ENCODE results near the gene SV2C.
A peak's percentile ranks its signal among the peaks of the same experiment; 100 is the strongest.

Gene SV2C

DNA sequence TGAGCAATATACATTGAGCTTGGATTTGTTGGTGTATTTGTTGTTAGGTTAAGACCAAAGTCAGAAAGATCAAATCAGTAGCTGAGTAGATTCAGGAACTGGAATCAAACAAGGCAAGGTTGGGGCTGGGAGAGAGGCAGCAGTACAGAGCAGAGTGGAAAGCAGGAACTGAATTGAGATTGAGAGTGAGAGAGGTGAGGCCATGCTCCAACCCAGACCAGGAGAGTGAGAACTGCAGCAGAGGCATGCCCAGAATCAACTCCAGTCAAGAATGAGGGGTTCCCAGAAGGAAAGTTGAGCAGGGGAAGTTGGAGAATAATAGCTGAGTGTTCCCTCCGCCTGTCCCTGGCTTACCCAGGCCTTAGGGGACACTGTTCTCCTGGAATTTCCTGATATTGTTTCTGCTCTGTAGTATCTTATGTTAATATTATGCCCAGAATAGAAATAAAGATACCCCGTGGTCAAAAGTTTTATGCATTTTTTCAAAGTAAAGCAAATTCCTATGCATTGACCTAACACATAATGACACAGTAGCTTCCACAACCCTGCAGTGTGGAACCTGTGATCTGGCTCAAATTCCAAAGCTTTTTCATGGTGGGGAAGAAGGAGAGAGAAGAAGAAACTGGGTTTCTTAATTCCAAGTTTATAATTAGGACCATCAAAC lies 82.7 kb downstream of the SV2C start:
- DNase-seq (ENCODE audit: low read depth), result no peak

DNA sequence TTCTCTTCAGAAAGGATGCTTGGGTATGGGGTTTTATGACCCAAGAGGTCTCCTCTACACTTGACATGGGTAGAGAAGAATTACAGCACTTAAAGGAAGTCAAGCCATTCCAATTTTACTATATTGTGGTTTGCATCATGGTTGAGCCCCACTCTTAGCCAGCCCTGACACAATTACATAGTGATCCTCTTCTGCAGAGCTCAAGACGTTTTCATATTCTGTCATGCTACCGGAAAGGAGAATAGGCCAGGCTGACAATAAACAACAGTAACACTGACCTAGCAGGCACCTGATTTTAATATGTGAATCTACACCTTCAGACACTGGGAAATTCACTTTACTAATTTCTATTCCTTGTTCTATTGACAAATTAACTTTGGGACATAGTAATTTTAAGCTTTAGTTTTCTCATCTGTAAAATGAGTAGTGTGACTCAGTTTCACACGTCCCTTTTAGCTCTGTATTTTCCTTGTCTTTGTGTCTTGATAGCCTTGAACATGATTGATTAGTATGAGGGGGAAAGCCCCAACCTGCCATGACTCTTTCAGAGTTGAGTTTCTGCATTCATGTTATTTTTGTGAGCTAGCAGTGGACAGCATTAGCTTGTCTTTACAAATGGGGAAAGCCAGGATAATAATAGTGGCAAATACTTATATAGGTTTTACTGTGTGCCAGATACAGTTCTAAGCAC lies 83.8 kb downstream of the SV2C start:
- DNase-seq (ENCODE audit: low read depth), result no peak

DNA sequence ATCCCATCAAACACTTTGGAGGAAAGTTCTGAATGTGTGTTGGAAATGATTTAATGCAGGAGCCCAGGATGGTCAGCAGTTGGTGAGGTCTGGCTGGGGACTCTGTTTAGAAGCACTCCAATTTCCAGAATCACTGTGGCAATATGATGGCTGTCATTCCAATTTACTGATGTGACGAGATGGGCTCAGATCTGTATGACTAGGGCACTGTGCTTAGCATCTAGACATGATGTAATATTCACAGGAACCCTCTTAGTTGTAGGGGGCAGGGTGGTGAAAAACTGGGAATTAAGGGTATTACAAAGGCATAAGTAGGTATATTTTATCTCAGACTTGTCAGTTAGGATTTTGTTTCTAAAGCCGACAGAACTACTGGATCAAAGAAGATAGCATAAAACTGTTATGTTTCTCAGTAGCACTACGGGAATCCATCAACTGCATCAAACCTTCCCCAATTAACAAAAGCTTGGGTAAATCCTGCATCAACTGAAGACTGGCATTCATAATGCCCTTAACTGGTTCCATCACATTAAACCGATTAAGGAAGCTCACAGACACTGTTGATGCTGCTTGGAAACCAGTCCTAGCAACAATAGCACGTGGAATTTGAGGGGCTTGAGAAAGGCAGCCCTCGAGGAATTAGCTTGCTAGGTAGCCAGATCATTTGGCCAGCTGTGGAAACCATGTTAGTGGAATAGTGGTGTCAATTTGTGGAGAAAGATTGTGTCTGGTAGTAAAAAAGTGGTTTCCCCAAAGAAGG lies 86.1 kb downstream of the SV2C start:
- no peak for DNase-seq (ENCODE audit: low read depth)

DNA sequence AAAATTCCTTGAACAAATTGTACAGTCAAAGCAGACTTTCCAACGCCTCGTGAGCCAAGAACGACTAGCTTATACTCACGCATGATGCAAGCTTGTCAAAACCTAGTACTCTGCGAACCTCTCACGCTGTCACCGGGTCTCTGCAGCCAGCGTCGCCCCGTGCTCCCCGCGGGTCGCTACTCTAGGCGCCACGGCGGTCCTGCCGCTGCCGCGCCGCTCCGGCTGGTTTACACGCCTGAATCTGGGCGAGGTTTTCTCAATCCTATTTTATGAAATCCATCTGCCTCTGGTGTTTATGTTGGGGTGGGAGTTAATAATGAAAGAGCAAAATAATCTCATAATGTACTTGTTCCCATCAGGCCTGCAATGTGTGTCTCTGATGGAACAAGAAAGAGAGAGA lies 90.9 kb downstream of the SV2C start:
- DNase-seq (ENCODE audit: low read depth), result no peak

DNA sequence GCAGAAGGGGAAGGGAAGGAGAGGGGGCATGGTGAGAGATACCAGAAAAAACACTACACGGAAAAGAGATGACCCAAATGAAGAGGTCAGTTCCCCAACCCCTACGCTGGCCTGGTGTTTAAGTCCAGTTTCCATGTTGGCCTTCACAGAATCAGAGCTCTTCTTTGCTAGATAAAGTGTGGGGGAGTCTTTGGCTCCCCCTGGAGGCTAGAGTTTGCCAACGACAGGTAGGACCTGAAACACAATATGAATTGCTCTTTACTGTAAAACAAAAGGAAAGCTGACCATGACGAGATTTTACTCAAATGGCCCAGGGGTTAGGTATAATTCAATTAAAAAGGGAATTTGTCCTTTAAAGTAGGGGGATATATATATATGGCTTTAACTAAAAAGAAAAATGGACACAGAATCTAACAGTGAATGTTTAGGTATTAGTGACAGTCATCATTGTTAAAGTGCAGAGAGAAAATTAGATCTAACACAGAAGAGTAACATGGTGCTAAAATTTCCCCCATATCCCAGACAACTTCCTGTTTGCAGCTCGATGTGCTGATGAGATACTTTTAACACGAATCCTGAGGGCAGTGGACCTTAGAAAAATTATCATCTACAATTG lies 92.0 kb downstream of the SV2C start:
- DNase-seq (ENCODE audit: low read depth), result peak; percentile 8

DNA sequence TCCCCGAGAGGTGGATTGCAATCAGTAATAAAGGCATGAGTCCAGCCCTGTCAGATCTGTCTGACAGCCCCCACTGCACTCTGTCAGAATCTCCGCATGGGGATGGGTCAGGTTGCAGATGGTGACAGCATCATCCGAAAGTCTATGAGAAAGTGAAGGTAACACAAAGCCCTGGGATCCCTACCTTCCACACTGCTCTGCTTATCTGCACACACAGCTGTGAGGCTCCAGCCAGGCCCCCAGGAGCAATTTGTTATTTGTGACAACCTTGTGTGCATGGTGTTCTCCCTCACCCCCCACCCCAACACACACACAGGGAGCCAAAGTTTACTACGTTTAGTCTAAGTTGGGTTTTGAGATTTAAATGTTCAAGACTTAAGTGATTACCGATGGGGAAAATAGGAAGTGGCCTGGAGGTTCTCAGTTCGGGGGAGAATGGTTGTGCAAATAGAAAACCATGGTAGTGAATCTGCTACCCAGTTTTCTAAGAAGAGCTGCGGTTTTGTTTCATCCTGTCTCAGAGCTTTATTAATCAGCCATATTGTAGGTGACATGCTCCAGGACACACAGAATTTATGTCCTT lies 92.7 kb downstream of the SV2C start:
- DNase-seq (ENCODE audit: low read depth), result no peak

DNA sequence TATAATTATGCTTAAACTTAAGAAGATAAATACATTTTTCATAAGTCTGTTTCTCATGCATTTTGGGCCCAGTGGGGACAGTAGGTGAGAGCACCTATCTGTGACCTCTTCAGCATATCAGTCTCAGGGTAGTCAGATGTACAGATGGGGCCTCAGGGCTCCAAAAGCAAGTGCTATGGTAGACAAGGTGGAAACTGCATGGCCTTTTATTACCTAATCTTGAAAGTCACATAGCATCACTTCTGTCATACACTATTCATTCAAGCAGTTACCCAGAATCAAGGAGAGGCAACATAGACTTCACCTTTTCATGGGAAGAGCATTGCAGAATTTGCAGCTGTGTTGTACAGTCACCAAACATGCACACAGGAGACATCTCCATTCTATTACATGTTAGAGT lies 94.8 kb downstream of the SV2C start:
- no peak for DNase-seq (ENCODE audit: low read depth)

DNA sequence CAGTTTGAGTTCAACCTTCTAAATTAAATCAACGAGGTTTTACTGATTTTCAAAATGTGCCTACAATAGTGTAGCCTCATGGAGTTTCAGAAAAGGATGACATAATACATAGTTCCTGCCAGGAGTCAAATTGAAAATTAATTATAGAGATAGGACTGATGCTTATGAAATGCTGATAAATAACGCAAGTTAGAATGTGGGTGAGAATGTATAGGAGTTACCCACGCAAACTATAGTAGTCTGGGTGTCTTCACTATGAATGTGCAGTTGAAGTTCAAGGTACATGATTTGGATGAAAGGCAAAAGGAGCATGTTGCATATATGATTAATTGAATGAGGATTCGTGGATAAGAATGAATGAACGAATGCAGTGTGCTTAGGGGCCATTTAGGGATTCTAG lies 95.7 kb downstream of the SV2C start:
- DNase-seq (ENCODE audit: low read depth), result no peak

DNA sequence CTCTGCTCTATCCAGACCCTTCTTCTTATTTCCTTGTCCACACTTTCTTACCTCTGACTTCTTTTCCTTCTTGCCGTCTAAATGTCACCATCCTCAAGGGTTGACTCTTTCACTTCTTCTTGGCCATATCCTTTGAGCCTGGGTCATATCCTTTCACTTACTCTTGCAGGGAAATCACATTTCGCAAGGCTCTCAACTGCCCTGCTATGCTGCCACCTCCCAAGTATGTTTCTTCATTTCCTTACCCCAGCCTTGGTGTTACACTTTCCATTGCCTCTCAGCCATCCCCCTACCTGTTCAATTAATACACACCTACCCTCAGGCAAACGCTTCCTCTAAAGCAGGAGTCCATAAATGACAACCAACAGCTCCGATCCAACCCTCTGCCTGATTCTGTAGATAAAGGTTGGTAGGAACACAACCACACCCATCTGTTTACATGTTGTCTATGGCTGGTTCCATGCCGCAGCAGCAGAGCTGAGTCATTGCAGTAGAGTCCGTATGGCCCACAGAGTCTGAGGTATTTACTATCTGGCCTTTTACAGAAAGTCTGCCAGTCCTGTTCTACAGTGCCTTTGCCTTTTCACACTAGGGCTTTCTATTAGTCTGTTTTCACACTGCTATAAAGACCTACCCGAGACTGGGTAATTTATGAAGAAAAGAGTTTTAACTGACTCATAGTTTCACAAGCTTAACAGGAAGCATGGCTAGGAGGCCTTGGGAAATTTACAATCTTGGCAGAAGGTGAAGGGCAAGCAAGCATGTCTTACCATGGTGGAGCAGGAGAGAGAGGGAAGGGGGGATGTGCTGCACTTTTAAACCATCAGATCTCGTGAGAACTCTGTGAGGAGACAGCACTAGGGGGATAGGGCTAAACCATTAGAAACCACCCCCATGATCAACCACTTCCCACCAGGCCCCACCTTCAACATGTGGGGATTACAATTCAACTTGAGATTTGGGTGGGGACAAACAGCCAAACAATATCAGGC lies 97.9 kb downstream of the SV2C start:
- no peak for DNase-seq (ENCODE audit: low read depth)

DNA sequence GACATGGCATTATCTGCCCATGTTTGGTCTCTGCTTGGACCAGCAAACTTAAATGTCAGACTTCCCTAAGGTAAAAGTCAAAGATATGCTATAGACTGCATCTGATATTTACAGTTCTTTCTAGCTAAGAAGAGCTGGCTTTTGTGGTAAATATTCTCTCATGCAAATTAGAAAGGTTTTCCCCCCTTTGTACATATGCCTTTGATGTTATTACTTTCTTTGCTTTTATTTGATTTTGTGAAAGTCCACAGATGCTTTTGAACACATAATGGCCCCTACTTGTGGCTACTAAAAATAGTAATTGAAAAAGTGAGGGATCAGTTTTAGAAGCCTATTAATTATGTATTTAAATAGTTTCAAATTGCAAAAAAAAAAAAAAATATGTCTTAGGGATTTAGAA lies 104.2 kb downstream of the SV2C start:
- DNase-seq (ENCODE audit: low read depth), result no peak

DNA sequence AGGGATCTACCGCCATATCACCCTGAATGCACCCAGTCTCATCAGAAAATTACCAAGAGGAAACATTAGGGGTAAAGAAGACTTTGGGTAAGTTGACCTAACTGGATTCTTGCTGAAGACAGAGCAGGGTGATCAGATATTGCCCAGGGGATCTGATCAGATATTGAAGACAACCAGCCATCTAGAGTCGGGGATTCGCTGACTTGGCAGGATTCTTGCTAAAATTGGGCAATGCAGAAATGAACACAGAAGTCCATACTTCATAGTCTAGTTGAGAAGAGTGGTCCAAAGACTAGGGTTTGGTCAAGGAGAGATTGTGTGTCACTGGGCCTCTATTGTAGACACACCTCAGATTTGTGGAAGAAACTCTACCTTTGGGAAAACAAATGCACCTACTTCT lies 107.2 kb downstream of the SV2C start:
- DNase-seq (ENCODE audit: low read depth), result no peak

DNA sequence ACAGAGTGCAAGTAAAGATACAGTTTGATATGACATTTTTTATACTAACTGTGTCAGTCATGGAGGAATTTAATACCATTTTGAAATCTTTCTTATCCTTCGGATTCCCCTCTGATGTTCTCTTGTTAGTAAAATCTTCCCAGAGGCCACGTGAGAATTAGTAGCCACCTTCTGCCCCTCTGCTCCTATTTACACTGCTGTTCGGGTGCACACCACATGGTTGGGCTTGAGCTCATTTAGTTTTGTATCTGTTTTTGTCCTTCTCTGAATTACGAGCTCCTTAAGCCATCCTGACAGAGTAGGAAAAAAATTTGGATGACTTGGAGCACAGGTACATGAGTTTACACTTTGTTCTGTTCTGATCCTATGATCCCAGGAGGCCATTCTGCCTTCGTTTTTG lies 109.7 kb downstream of the SV2C start:
- DNase-seq (ENCODE audit: low read depth), result no peak

DNA sequence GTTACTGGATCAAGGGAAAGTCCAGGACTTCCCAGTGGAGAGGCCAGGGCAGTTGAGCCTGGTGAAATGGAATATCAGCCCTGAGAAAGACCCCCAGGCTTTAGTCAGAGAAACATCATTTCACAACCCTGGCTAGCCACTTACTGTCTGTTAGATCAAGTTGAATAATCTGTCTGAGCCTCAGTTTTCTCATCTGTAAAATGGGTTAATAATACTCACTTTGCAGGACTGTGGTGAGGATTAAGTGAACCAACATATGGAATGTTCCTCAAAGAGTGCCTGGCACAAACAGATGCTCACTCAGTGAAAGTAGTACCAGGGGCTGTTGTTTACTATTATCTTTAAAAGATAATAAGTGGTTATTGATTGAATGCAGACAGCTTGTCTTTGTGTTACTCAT lies 110.5 kb downstream of the SV2C start:
- no peak for DNase-seq (ENCODE audit: low read depth)

DNA sequence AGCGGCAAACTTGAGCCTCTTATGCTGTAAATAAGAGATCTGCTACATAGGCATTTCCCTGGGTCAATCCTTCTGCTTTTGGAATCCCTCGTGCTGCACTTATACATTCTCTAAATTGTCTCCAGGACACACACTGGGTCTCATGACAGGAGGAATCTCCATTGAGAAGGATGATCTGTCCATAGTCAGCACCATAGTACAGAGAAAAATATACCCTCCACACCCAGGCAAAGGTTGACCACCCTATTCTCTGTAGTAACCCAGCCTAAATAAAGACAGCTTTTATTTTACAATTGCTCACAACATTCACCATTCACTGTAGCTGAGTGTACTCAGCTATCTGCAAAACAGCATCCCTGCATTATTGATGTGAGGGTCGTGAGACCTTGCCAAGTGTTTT lies 111.2 kb downstream of the SV2C start:
- DNase-seq (ENCODE audit: low read depth), result no peak

DNA sequence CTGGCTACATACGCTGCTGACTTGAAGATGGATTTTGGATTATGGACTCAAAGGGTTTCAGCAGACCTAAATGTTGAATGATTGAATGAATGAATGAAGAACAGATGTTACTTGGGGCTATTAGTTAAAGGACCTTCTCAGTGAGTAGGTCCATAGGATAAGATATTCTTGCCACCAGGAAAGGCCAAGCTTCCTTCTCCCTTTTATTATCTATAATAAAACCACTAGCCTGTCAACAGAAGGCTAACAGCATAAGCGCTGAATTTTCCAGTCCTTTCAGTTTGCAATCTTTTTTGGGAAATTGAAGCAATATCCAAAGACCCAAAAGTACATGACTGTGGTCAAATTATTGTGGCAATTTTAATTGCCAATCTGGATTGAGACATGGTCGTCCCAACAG lies 113.3 kb downstream of the SV2C start:
- DNase-seq (ENCODE audit: low read depth), result no peak

DNA sequence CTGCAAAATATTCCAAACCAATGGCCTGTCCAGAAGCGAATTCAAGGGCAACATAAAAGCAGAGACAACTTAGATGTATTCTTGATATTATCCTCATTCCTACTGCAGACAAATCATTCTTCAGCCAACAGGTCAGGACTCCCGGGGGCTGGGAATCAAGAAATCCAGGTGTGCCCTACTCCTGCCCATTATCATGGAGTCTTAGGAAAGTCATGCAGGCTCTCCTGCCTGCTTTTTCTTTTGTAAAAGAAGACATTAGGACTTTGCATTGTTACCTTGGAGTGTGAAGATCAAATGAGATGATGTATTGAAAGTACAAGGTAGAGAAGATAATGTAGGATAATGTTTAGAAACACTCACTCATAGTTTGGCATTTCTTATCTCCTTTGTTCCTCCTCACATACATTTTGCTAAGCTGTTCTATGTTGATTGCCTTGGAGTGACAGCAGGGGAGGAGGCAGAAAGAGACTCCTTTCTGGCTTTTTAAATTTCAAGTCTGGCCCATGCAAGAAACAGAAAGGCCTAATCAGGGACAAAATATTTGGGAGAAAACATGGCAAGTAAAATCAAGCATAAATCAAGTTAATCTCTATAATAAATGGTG lies 113.8 kb downstream of the SV2C start:
- no peak for DNase-seq (ENCODE audit: low read depth)

DNA sequence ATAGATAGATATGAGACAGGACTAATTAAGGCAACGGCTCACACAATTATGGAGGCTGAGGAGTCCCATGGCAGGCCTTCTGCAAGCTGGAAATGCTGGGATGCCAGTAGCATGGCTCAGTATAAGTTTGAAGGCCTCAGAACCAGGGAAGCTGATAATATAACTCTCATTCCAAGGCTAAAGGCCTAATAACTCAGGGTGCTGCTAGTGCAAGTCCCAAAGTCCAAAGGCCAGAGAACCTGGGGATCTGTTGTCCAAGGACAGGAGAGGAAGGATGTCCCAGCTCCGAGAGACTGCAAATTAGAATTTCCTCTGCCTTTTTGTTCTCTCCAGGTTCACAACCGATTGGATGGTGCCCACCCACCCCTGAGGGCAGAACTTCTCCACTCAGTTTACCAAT lies 114.5 kb downstream of the SV2C start:
- DNase-seq (ENCODE audit: low read depth), result no peak

DNA sequence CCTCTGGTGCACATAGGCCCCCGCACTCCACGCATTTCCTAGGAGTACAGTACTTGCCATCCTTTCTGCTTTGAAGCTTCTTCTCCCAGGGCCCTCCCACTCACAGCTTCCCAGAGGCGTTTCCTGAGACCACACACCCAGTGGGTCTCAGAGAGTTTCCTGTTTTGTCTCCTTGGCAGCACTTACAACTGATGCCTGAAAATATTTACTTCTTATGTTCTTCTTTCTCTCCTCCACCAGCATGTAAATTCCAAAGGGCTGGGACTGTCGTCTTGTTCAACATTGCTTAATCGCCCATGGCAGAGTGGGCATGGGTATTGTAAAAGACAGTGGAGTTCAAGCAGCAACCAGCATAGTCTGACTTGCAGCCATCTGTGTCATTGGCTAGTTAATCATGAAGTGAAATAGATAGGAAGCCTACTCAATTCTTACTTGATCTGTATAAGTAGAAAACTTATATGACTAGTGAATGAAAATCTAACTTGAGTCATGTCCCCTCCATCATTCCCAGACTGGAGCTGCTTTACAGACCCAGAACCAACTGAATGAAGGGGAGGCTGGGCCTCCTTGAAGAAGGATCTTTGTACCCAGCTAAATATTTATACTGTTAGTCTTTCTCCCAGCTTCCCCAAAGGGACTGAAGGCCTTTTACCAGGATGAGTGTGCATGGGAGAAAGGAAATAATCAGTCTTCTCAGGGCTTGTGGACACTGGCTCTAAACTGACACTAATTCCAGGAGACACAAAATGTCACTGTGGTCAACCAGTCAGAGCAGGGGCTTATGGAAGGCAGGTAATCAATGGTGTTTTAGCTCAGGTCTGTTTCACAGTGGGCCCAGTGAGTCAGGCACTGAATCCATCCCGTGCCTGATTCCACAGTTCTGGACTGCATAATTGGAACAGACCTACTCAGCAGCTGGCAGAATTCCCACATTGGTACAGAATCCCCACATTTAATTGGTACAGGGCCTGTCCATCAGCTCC lies 116.4 kb downstream of the SV2C start:
- DNase-seq (ENCODE audit: low read depth), result no peak

DNA sequence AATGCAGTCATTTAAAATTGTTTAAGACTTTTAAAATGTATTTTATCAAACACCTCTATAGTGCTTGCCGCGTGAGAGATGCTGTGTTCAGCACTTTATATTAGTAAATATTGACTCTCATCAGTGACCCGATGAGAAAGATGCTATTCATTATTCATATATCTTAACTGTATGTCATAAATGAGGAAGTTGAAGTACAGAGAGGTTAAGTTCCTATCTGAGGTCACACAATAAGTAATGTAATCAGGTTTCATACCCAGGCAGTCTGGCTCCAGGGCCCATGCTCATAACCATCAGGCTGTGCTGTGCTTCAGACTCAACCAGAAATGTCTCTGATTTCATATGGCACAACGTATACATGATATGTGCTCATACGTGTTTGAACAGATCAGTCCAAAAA lies 119.0 kb downstream of the SV2C start:
- DNase-seq (ENCODE audit: low read depth), result no peak

DNA sequence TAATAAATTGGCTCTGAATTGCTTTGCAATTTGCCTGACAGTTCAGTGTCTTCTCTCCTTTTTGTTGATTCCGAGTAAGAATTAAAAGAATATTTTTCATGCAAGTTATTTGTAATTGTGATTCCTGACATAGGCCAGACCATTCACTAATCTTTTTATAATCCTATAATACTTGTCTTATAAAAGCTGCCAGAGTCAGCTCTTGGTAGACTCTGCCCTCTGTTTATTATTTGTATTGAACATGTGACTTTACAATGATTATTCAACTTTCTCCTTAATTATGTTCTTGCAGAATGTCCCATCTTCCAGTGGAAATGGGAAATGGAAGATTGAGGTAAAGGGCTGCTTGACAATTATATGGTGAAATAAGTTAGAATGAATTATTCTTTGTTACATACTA lies 121.0 kb downstream of the SV2C start:
- no peak for DNase-seq (ENCODE audit: low read depth)

Measured in stimulated activated CD8-positive, alpha-beta memory T cell treated with anti-CD3 and anti-CD28 coated beads, Interleukin-12 subunit alpha, Interleukin-12 subunit beta, amount 100 ng/mL, for 4 hours (primary cell).